K562 (cell line): Measurements from ENCODE around the gene OPTN.

Source experiments
- EZH2 ChIP-seq: IDR thresholded peaks from 2 replicates; pipeline ENCODE4 v1.6.1; 2012; ENCODE audit warnings: low read depth, mild to moderate bottlenecking, inconsistent platforms, low read length, borderline replicate concordance
- UBTF ChIP-seq, 2 experiments: IDR thresholded peaks; 2 replicates each; pipeline ENCODE4 v1.6.1; 2012; ENCODE audit warnings: improper control_type of control experiment in 2 of 2, low read depth in 2 of 2, low read length in 2 of 2, borderline replicate concordance in 1 of 2
- ZBTB5 ChIP-seq: fragments of 450-650 bp; IDR thresholded peaks from 2 replicates; pipeline ENCODE4 v1.6.1; 2017; ENCODE audit warnings: antibody characterized with exemption
- ZNF121 ChIP-seq: sonication (generic); formaldehyde crosslinking; conservative IDR thresholded peaks from 2 replicates; pipeline ENCODE4 v1.8.0; 2022; ENCODE audit warnings: missing genetic modification reagents
- TF ChIP-seq, protein P1 (sequence below): fragments of 450-650 bp; formaldehyde crosslinking; conservative IDR thresholded peaks from 2 replicates; pipeline ENCODE4 v1.4.0; 2022; ENCODE audit warnings: mild to moderate bottlenecking, missing genetic modification characterization

- TF ChIP-seq UBTF (IDR thresholded peaks at IDR 0.05; ENCODE audit: borderline replicate concordance in 1 of 2, low read depth in 2 of 2, low read length in 2 of 2) (no peak), ZNF121 (no peak), ZBTB5 (no peak), EZH2 (no peak)
- TF ChIP-seq, protein P1, sequence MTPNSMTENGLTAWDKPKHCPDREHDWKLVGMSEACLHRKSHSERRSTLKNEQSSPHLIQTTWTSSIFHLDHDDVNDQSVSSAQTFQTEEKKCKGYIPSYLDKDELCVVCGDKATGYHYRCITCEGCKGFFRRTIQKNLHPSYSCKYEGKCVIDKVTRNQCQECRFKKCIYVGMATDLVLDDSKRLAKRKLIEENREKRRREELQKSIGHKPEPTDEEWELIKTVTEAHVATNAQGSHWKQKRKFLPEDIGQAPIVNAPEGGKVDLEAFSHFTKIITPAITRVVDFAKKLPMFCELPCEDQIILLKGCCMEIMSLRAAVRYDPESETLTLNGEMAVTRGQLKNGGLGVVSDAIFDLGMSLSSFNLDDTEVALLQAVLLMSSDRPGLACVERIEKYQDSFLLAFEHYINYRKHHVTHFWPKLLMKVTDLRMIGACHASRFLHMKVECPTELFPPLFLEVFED (CRISPR knock-in tag), result no peak
These were observed 61.9 kb downstream of the OPTN start for GRCh38 chr10:13161857-13162271.
